HepG2 (cell line): ENCODE data around the gene GUK1. TPM values are rescaled to one million over a fixed set of nuclear protein-coding genes. Genes with fewer than 3 reads are reported as not detected.

Source experiments
- AGO1 ChIP-seq: fragments of 200-400 bp; formaldehyde crosslinking; IDR thresholded peaks from 2 replicates; pipeline ENCODE4 v1.6.1; 2017; ENCODE audit warnings: mild to moderate bottlenecking, low read depth, low read length, moderate library complexity; ENCODE audit not compliant: poor library complexity, severe bottlenecking
- ATM ChIP-seq: fragments of 450-650 bp; IDR thresholded peaks from 2 replicates; pipeline ENCODE4 v1.7.1; 2017; ENCODE audit warnings: mild to moderate bottlenecking, borderline replicate concordance
- MTA1 ChIP-seq: sonication (generic); formaldehyde crosslinking; IDR thresholded peaks from 2 replicates; pipeline ENCODE4 v1.4.0; 2020; ENCODE audit warnings: missing genetic modification reagents, mild to moderate bottlenecking, borderline replicate concordance
- NONO ChIP-seq, 2 experiments: fragments of 450-650 bp in 1 of 2; sonication (generic) in 1 of 2; formaldehyde crosslinking in 1 of 2; IDR thresholded peaks in 1 of 2; conservative IDR thresholded peaks in 1 of 2; 2 replicates each; pipeline versions ENCODE4 v1.6.1 to v1.8.0; 2017 to 2022; ENCODE audit warnings: mild to moderate bottlenecking in 1 of 2, missing genetic modification reagents in 1 of 2, moderate library complexity in 1 of 2
- PAXIP1 ChIP-seq: sonication (generic); formaldehyde crosslinking; conservative IDR thresholded peaks from 2 replicates; pipeline ENCODE4 v1.4.0; 2020; ENCODE audit warnings: mild to moderate bottlenecking, missing genetic modification reagents, moderate library complexity
- SAP130 ChIP-seq: IDR thresholded peaks from 2 replicates; pipeline ENCODE4 v1.6.1; 2016; ENCODE audit warnings: low read depth
- SP1 ChIP-seq, 2 experiments: fragments of 450-650 bp in 1 of 2; sonication (generic) in 1 of 2; formaldehyde crosslinking in 1 of 2; IDR thresholded peaks; 2 replicates each; pipeline versions ENCODE4 v1.4.0 to v1.6.1; 2016 to 2020; ENCODE audit warnings: missing genetic modification reagents in 1 of 2
- SRSF9 ChIP-seq: fragments of 200-400 bp; formaldehyde crosslinking; IDR thresholded peaks from 2 replicates; pipeline ENCODE4 v1.6.1; 2018; ENCODE audit warnings: borderline replicate concordance, mild to moderate bottlenecking, low read depth, low read length; ENCODE audit not compliant: insufficient read depth, poor library complexity, severe bottlenecking
- TBX2 ChIP-seq: sonication (generic); formaldehyde crosslinking; IDR thresholded peaks from 2 replicates; pipeline ENCODE4 v1.5.0; 2020; ENCODE audit warnings: missing genetic modification reagents, mild to moderate bottlenecking, borderline replicate concordance
- ZFP91 ChIP-seq: sonication (generic); formaldehyde crosslinking; IDR thresholded peaks from 2 replicates; pipeline ENCODE4 v1.9.0; 2022; ENCODE audit warnings: missing genetic modification reagents, mild to moderate bottlenecking, borderline replicate concordance
- ZFX ChIP-seq: sonication (generic); formaldehyde crosslinking; IDR thresholded peaks from 2 replicates; pipeline ENCODE4 v1.4.0; 2020; ENCODE audit warnings: mild to moderate bottlenecking, low read depth, missing genetic modification reagents, moderate library complexity
- ZNF235 ChIP-seq: sonication (generic); formaldehyde crosslinking; IDR thresholded peaks from 2 replicates; pipeline ENCODE4 v1.8.1; 2023; ENCODE audit warnings: mild to moderate bottlenecking, missing genetic modification reagents, borderline replicate concordance
- ZNF367 ChIP-seq: sonication (generic); formaldehyde crosslinking; IDR thresholded peaks from 2 replicates; pipeline ENCODE4 v1.4.0; 2020; ENCODE audit warnings: missing genetic modification reagents, borderline replicate concordance
- ZNF460 ChIP-seq: sonication (generic); formaldehyde crosslinking; IDR thresholded peaks from 2 replicates; pipeline ENCODE4 v1.5.1; 2020; ENCODE audit warnings: missing genetic modification reagents, mild to moderate bottlenecking, borderline replicate concordance
- ZNF770 ChIP-seq: sonication (generic); formaldehyde crosslinking; IDR thresholded peaks from 2 replicates; pipeline ENCODE4 v1.5.0; 2020; ENCODE audit warnings: mild to moderate bottlenecking, missing genetic modification reagents
- ZNF772 ChIP-seq: sonication (generic); formaldehyde crosslinking; IDR thresholded peaks from 2 replicates; pipeline ENCODE4 v1.5.0; 2020; ENCODE audit warnings: mild to moderate bottlenecking, missing genetic modification reagents
- polyA plus RNA-seq, 8 experiments: library from polyadenylated mRNA; depleted of rRNA in 3 of 8; stranded (reverse) in 7 of 8; unstranded in 1 of 8; fragments of >200 nt; fragmentation: Illumina TruSeq in 4 of 8; extraction: Trizol in 4 of 8; gene quantifications; 2 replicates each; pipeline versions ENCODE4 v1.2.1 to v1.2.3, GENCODE V29; 2011 to 2016; ENCODE audit warnings: low read depth in 4 of 8, missing spikeins in 1 of 8, mixed read lengths in 1 of 8; ENCODE audit not compliant: insufficient read depth in 1 of 8
- total RNA-seq, 5 experiments: library from RNA; depleted of rRNA; stranded (reverse); fragments of >200 nt; fragmentation: Illumina TruSeq; extraction: Trizol; gene quantifications; 2 replicates each; pipeline ENCODE4 v1.2.3, GENCODE V29; 2016; ENCODE audit warnings: low read depth in 1 of 5
- TF ChIP-seq, protein P1 (sequence below): sonication (generic); formaldehyde crosslinking; IDR thresholded peaks from 2 replicates; pipeline ENCODE4 v1.4.0; 2020; ENCODE audit warnings: mild to moderate bottlenecking, missing genetic modification reagents, borderline replicate concordance

Gene GUK1
- total and polyA plus RNA-seq, 2 of the 13 experiments (the other 11 are each of a cell fraction or from before 2014, with no cell fraction given) = 116 to 154 TPM

DNA sequence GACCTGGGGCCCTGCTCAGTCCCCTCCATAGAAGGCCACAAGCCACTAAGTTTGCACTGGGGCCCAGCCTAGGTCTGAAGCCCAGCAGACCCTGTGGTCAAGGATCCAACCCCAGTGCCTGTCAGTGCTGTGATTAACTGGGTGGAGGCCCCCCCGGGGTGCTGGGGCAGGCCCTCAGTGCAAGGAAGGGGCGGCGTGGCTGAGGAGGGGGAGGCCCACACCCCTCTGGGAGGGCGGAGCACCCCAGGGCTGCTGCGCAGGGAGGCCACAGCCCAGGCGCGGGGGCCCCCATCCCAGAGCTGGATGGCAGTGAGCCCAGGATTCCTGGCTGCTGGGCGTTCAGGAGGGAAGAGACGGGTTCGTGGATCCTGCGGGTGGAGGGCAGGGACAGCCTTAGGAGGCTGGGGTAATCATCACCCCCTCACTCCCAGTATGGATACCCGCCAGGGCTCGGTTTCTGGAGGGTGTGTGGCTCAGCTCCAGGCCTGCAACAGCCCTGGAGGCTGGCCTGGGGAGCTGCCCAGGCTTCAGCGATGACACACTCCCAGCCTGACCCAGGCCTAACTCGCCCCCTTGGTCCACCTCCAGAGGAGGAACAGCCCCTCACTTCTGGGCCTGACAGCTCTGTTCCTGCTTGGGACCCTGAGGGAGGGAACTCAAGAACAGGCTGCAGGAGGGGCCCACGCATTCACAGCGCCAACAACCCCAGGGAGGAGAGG is 10.5 kb downstream of the GUK1 start (continued):
- TF ChIP-seq NONO (IDR thresholded peaks at IDR 0.05) (no peak), NONO (CRISPR knock-in tag; conservative IDR thresholded peaks at IDR 0.05) (peak; percentile 41; the same call in 1 of the 2 replicates), ZNF367 (CRISPR knock-in tag) (no peak), SRSF9 (no peak), ZFP91 (CRISPR knock-in tag) (peak; percentile 50; the same call in 1 of the 2 replicates), ZNF235 (CRISPR knock-in tag) (0 out of 2 replicates have a peak, but pooled peaks have one; percentile 13), ATM (no peak), SAP130 (peak; percentile 43), ZFX (CRISPR knock-in tag) (peak; percentile 88), PAXIP1 (CRISPR knock-in tag) (peak; percentile 75), AGO1 (peak; percentile 0), TBX2 (CRISPR knock-in tag) (peak; percentile 74), SP1 (IDR thresholded peaks at IDR 0.05) (no peak), SP1 (CRISPR knock-in tag; IDR thresholded peaks at IDR 0.05) (0 out of 2 replicates have a peak, but pooled peaks have one; percentile 22), MTA1 (CRISPR knock-in tag) (0 out of 2 replicates have a peak, but pooled peaks have one; percentile 52), ZNF770 (0 out of 2 replicates have a peak, but pooled peaks have one; percentile 17), ZNF772 (CRISPR knock-in tag) (peak; percentile 68; the same call in 1 of the 2 replicates), ZNF460 (CRISPR knock-in tag) (no peak)
- TF ChIP-seq, protein P1, sequence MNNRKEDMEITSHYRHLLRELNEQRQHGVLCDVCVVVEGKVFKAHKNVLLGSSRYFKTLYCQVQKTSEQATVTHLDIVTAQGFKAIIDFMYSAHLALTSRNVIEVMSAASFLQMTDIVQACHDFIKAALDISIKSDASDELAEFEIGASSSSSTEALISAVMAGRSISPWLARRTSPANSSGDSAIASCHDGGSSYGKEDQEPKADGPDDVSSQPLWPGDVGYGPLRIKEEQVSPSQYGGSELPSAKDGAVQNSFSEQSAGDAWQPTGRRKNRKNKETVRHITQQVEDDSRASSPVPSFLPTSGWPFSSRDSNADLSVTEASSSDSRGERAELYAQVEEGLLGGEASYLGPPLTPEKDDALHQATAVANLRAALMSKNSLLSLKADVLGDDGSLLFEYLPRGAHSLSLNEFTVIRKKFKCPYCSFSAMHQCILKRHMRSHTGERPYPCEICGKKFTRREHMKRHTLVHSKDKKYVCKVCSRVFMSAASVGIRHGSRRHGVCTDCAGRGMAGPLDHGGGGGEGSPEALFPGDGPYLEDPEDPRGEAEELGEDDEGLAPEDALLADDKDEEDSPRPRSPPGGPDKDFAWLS (CRISPR knock-in tag) = 0 out of 2 replicates have a peak, but pooled peaks have one; percentile 28
